PC-3 (cell line): ENCODE results near the gene LSM2. TPM values are rescaled to one million over a fixed set of nuclear protein-coding genes. Genes with fewer than 3 reads are reported as not detected.

Experiments
- ATAC-seq: fragments of 200-7000 bp; cut with Tn5 transposase; 2 replicates; pipeline ENCODE4 v1.9.1; 2020; ENCODE audit warnings: mild to moderate bottlenecking, moderate library complexity
- BruUV-seq: library from RNA; stranded (reverse); fragments of 400-500 nt; replicated peaks from 2 replicates; lab custom pipeline; 2021; lab: Mats Ljungman, UMichigan
- CTCF ChIA-PET: fragments of 300-600 bp; sonication (Branson Sonifier 250); formaldehyde crosslinking; loops from one replicate; lab custom pipeline; 2022; ENCODE audit warnings: antibody characterized with exemption; lab: Charles Lee
- POLR2A ChIA-PET: fragments of 300-600 bp; sonication (Branson Sonifier 250); formaldehyde crosslinking; loops from one replicate; lab custom pipeline; 2022; ENCODE audit warnings: antibody characterized with exemption; ENCODE audit not compliant: unreplicated experiment; lab: Charles Lee
- DNase-seq: peaks from one replicate; pipeline ENCODE4 v3.0.0-alpha.2; 2015
- H2AFZ ChIP-seq: fragments of 300-600 bp; sonication (generic); 2 replicates; pipeline ENCODE4 v1.6.0; 2016; ENCODE audit warnings: antibody characterized with exemption, low read length
- H3F3A ChIP-seq: fragments of 300-600 bp; sonication (generic); one replicate; pipeline ENCODE4 v1.6.0; 2017; ENCODE audit warnings: antibody characterized with exemption, low read length, control low read depth, mild to moderate bottlenecking; ENCODE audit not compliant: unreplicated experiment
- H3K27ac ChIP-seq: fragments of 300-600 bp; sonication (generic); 2 replicates; pipeline ENCODE4 v1.5.1; 2016; ENCODE audit warnings: mild to moderate bottlenecking, low read length
- H3K27me3 ChIP-seq: fragments of 300-600 bp; sonication (generic); 2 replicates; pipeline ENCODE4 v1.6.1; 2016; ENCODE audit warnings: low read length, mixed read lengths
- H3K36me3 ChIP-seq: fragments of 300-600 bp; sonication (generic); 2 replicates; pipeline ENCODE4 v1.6.1; 2016; ENCODE audit warnings: low read depth, mixed run types, low read length, mixed read lengths
- H3K4me1 ChIP-seq: fragments of 300-600 bp; sonication (generic); 2 replicates; pipeline ENCODE4 v1.5.1; 2016; ENCODE audit warnings: low read length; ENCODE audit not compliant: insufficient read depth
- H3K4me2 ChIP-seq: fragments of 300-600 bp; sonication (generic); 2 replicates; pipeline ENCODE4 v1.6.0; 2016; ENCODE audit warnings: low read length
- H3K4me3 ChIP-seq: fragments of 300-600 bp; sonication (generic); 2 replicates; pipeline ENCODE4 v1.5.1; 2016; ENCODE audit warnings: mild to moderate bottlenecking, low read length, mixed read lengths
- H3K79me2 ChIP-seq: fragments of 300-600 bp; sonication (generic); 2 replicates; pipeline ENCODE4 v1.6.1; 2017; ENCODE audit warnings: low read length, mixed read lengths
- H3K9ac ChIP-seq: fragments of 300-600 bp; sonication (generic); 2 replicates; pipeline ENCODE4 v1.6.0; 2016; ENCODE audit warnings: mild to moderate bottlenecking, low read length
- H3K9me2 ChIP-seq: fragments of 300-600 bp; sonication (generic); replicated peaks from 2 replicates; pipeline ENCODE4 v1.6.1; 2016; ENCODE audit warnings: mixed run types, low read length, mixed read lengths
- H3K9me3 ChIP-seq: fragments of 300-600 bp; sonication (generic); 2 replicates; pipeline ENCODE4 v1.6.1; 2016; ENCODE audit warnings: low read length, mixed read lengths
- H4K20me1 ChIP-seq: fragments of 300-600 bp; sonication (generic); 2 replicates; pipeline ENCODE4 v1.6.1; 2016; ENCODE audit warnings: low read length, mixed read lengths
- EZH2 ChIP-seq: fragments of 300-600 bp; sonication (generic); IDR thresholded peaks from one replicate; pipeline ENCODE4 v1.6.1; 2017; ENCODE audit warnings: antibody characterized with exemption, mild to moderate bottlenecking, low read length; ENCODE audit not compliant: unreplicated experiment
- EZH2phosphoT487 ChIP-seq: fragments of 300-600 bp; sonication (generic); IDR thresholded peaks from 2 replicates; pipeline ENCODE4 v1.6.1; 2018; ENCODE audit warnings: mild to moderate bottlenecking, antibody characterized with exemption, low read length, borderline replicate concordance
- intact Hi-C: fragments of 100-400 bp; cut with micrococcal nuclease; formaldehyde crosslinking; loops from 2 replicates; pipeline ENCODE4 v1.9.0; 2023
- total RNA-seq: library from RNA; depleted of rRNA; stranded (reverse); fragments of >200 nt; gene quantifications from 2 replicates; pipeline ENCODE4 v1.2.3, GENCODE V29; 2014
- TF ChIP-seq, protein P1 (sequence below): fragments of 300-600 bp; sonication (generic); conservative IDR thresholded peaks from 2 replicates; pipeline ENCODE4 v1.5.1; 2017; ENCODE audit warnings: antibody characterized with exemption, low read depth, mild to moderate bottlenecking, low read length

The LSM2 gene
- total RNA-seq, 1 experiment from 2014 or later, result 143 TPM

DNA sequence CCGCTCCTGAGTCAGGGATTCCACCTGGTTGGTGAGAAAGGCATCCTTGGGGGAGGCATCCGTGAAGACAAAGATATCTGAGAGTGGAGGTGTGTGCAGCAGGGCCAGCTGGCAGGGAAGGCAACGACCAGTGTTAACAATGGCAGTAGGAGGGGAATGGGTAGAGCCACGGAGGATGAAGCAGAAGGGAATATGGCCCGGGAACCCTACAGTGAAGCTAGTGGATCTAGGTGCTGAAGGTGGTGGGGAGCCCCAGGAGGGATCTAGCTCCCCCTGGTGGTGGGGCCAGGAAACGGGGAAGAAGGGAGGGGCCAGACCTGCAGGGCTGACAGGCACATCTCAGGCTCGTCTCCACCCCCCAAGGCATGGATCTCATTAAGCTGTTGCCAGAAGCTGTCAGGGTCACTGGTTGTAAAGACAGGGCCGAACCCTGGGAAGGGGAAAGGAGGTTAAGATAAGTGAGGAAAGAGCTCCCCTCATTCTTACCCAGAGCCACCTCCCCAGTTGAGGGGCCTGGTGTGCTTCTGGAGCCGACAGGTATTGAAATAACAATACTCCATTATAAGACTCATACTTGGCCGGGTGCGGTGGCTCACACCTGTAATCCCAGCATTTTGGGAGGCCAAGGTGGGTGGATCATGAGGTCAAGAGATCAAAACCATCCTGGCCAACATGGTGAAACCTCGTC, 36.9 kb downstream of the LSM2 start:
- H3K4me3 ChIP-seq, result no peak overlapping the region
- H3F3A ChIP-seq, result no peaks in the 10 kb centered on the region
- no TSS peak for BruUV-seq
- H3K9me2 ChIP-seq, result no peaks in the 10 kb centered on the region
- H3K36me3 ChIP-seq, result peaks cover 2% of the 10 kb centered on the region; the same call in 1 of the 2 replicates
- no peak overlapping the region for H2AFZ ChIP-seq
- peak; percentile 64 for ATAC-seq
- ChIA-PET POLR2A (interaction anchor here (0.7 kb wide), 1 partner anchor 189 kb away, joined by 3 read pairs; no protein-coding TSS in a partner anchor), CTCF (interaction anchor here (0.6 to 1.4 kb wide), 9 partner anchors 17 to 174 kb away, joined by 3 to 7 read pairs (median 3); partner anchors contain the start of genes DDAH2, LY6G5C and MSH5)
- no peak overlapping the region for H3K4me2 ChIP-seq
- no peaks in the 10 kb centered on the region for H4K20me1 ChIP-seq
- no peaks in the 10 kb centered on the region for H3K9me3 ChIP-seq
- H3K79me2 ChIP-seq, result no peaks in the 10 kb centered on the region
- no peak for TF ChIP-seq EZH2
- TF ChIP-seq, protein P1, sequence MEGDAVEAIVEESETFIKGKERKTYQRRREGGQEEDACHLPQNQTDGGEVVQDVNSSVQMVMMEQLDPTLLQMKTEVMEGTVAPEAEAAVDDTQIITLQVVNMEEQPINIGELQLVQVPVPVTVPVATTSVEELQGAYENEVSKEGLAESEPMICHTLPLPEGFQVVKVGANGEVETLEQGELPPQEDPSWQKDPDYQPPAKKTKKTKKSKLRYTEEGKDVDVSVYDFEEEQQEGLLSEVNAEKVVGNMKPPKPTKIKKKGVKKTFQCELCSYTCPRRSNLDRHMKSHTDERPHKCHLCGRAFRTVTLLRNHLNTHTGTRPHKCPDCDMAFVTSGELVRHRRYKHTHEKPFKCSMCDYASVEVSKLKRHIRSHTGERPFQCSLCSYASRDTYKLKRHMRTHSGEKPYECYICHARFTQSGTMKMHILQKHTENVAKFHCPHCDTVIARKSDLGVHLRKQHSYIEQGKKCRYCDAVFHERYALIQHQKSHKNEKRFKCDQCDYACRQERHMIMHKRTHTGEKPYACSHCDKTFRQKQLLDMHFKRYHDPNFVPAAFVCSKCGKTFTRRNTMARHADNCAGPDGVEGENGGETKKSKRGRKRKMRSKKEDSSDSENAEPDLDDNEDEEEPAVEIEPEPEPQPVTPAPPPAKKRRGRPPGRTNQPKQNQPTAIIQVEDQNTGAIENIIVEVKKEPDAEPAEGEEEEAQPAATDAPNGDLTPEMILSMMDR, result peak; percentile 92
- no peak for TF ChIP-seq EZH2phosphoT487
- no peak overlapping the region for H3K27ac ChIP-seq
- peak; percentile 85 for DNase-seq
- no peaks in the 10 kb centered on the region for H3K4me1 ChIP-seq
- no peaks in the 10 kb centered on the region for H3K27me3 ChIP-seq
- no peak overlapping the region for H3K9ac ChIP-seq
- intact Hi-C loops, result loop anchor here (1.0 to 10.0 kb wide), 3 partner anchors 41 to 90 kb away; partner anchors contain the start of genes DDAH2 and LY6G6D

DNA sequence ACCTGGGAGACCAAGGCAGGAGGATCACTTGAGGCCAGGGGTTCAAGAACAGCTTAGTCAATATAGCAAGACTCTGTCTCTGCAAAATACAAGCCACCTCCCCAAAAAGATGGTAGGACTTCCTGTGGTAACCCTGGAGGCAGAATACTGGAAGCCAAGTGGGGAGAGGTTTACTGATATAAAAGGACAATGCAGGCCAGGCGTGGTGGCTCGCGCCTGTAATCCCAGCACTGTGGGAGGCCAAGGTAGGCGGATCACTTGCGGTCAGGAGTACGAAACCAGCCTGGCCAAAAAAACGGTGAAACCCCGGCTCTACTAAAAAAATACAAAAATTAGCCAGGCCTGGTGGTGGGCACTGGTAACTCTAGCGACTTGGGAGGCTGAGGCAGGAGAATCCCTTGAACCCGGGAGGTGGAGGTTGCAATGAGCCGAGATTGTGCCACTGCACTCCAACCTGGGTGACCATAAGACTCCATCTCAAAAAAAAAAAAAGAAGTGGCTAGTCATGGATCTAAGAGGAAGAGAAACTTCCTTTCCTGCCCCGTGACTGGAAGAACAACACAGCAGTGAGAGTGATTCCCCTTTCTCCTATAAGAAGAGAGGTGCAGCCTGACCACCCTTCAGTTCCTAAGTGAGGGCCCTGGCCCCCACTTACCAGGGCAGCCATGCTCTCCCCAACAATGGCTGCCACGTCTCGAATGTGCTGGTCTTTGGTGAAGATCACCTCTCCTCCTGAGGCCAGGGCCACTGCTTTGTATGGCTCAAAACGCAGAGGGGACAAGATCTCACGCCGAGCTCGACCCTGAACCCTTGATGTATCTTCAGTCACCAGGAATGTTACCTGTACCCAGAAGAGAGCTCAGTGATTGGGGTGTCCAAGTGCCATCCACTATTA, 38.2 kb downstream of the LSM2 start:
- intact Hi-C loops, result loop anchor here (1.0 to 10.0 kb wide), 3 partner anchors 39 to 88 kb away; partner anchors contain the start of genes DDAH2 and LY6G6D
- no peak overlapping the region for H3K27ac ChIP-seq
- no peak for ATAC-seq
- no peaks in the 10 kb centered on the region for H4K20me1 ChIP-seq
- H3K4me2 ChIP-seq, result no peak overlapping the region
- BruUV-seq, result no TSS peak
- H3K9ac ChIP-seq, result no peak overlapping the region
- H3K36me3 ChIP-seq, result peaks cover 2% of the 10 kb centered on the region; the same call in 1 of the 2 replicates
- no peaks in the 10 kb centered on the region for H3K79me2 ChIP-seq
- H3F3A ChIP-seq, result no peaks in the 10 kb centered on the region
- no peaks in the 10 kb centered on the region for H3K27me3 ChIP-seq
- no peaks in the 10 kb centered on the region for H3K9me2 ChIP-seq
- TF ChIP-seq EZH2, result no peak
- TF ChIP-seq, protein P1, result no peak
- no peak for TF ChIP-seq EZH2phosphoT487
- no peaks in the 10 kb centered on the region for H3K9me3 ChIP-seq
- no peak for DNase-seq
- CTCF ChIA-PET, result interaction anchor here (1.4 kb wide), 1 partner anchor 16 kb away, joined by 6 read pairs; no protein-coding TSS in a partner anchor
- no peak overlapping the region for H2AFZ ChIP-seq
- H3K4me3 ChIP-seq, result no peak overlapping the region
- POLR2A ChIA-PET, result no interaction called here
- H3K4me1 ChIP-seq, result 0 out of 2 replicates have a peak, but pooled peaks cover under 1% of the 10 kb centered on the region
